ENCODE results near the gene GUCD1.

The GUCD1 gene

DNA sequence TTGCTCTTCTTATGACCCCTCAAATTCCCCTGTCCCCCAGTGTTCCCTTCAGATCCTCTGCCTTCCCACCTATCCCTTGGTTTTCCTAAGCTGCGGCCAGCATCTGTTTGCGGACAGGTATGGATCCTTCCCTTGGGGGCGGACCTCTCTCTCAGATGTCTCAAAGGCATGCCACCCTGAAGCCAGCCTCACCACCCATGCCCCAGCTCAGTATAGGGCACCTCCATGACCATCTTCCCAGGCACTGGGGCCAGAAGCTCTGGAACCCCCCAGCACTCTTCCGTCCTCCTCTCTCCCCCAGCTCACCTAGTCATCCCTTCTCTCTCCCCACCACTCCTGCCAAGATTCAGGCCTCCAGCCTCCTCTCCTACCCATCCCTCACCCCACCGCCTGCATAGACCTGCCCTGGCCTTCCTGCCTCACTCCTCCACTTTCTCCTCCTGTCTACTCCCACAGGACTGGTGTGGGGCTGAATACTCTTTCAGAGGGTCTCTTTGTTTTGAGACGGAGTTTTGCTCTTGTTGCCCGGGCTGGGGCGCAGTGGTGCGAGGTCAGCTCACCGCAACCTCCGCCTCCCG is 35.7 kb upstream of the GUCD1 start:
- DNase-seq (ENCODE audit: low spot score), result no peak

GRCh38 chr22:24589518-24590030 is 34.6 kb upstream of the GUCD1 start:
- DNase-seq (ENCODE audit: low spot score), result no peak

DNA sequence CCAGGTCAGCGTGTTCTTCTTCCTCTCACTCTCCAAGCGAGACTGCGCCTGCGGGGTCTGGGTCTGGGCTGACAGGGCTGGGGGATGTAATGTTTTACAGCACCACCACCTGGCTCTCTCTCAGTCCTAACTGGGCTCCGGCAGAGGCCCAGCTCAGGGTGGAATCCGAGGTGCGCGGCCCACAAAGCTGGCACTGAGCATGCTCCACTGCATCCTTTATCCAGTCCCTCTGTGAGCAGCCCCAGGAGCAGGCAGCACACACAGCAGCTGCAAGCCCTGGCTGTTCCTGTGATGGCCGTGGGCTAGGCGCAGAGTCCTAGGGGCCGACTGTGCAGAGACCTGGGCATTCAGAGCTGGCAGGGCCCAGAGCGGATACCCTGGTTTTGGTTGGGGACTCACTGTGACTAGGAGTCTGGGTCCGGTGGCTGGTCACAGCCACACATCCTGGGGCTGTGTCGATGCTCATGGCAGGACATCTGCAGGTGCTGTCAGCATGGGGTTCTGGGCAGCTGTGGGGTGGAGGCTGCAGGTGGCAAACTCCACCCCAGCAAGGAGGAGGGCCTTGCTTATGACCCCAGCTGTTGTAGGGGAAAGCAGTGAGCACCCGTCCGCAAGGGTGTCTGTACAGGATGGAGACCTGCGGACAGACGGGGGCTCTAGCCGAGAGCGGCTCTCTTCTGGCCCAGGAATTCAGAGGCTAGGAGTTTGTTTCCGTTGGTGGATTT is 34.0 kb upstream of the GUCD1 start:
- no peak for DNase-seq (ENCODE audit: low spot score)

DNA sequence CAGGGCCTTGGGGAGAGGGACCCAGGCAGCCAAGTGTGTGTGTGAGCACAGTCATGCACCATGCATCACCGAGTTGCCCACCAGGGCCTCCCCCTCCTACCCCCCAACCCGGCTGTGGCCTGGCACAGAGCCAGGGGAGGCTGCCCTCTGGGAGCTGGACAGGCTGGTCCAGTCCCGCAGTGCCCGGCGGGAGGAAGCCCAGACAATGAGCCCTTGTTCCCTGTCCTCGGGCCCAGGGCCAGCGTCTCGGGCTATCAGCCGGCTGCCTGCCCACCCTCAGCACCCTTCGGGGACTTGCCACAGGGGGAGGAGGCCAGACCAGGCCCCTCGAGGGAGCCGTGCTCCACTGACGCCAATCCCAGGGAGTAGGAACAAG is 33.4 kb upstream of the GUCD1 start:
- DNase-seq (ENCODE audit: low spot score), result no peak

GRCh38 chr22:24587948-24588347 is 33.0 kb upstream of the GUCD1 start:
- no peak for DNase-seq (ENCODE audit: low spot score)

DNA sequence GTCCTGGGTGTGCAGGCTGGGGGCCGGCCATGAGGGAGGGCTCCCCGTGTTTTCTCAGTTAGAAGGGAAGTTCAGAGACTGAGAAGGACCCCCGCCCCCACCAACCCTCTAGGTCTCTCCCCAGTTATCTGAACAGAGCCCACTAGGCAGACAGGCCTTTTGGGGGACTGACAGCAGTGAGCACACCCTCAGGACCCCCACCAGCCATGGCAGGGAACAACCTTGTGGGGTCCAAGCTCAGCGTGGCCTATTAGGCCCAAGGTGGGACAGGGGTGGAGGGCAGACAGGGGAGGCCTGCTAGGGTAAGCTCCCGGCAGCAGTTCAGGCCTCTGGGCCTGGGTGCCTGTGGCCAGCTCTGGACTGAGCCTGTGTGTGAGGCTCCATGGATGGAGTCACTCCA is 32.3 kb upstream of the GUCD1 start:
- DNase-seq (ENCODE audit: low spot score), result no peak

- no peak for DNase-seq (ENCODE audit: low spot score)
Measured at GRCh38 chr22:24585927-24586546, 31.1 kb upstream of the GUCD1 start.

DNA sequence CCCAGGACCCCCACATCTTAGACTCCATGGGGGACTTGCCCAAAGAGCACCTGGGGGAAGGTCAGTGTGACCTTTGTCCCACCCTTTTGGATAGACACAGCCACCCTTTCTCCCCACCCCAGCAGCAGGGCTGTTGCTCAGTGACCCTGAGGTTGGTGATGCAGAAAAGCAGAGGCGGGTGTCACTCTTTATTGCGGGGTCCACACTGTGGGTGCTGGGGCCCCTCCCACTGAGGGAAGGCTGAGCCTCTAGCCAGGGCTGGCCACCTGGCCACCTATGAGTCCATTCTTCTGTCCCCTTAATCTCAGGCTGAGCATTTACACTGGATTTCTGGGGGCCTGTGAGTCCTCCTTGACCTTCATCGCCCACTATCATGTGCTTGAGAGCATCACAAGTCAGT is 30.5 kb upstream of the GUCD1 start:
- DNase-seq (ENCODE audit: low spot score), result no peak

- no peak for DNase-seq (ENCODE audit: low spot score)
Measured at GRCh38 chr22:24584871-24585411, 30.0 kb upstream of the GUCD1 start.

DNA sequence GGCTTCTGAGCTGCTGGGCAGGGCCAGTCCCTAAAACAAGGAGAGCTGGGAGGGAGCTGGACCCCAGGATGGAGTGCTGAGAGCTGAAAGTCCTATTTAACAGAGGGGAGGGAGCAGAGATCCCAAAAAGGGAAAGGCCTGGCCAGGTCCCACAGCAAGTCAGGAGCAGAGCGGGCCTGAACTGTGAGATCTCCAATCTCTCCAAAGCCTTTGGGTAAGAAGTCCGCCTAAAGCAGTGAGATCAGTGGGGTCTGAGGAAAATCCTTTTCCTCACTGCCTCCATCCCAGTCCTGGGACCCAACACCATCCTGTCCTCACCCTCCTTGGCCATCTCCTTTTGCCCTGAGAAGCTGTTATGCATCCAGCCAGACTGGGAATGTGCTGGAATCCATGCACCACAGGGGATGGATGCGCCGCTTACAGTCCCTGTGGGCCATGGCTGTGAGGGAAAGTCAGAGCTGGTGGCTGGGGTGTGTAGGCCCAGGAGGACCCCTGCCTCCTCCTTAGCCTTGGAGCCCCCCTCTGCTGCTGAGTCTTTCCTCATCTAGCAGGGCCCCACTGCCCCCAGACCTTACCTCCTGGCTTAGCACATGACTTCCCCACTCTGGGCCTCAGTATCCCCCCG is 29.3 kb upstream of the GUCD1 start:
- no peak for DNase-seq (ENCODE audit: low spot score)

- DNase-seq (ENCODE audit: low spot score), result no peak
Measured at GRCh38 chr22:24583221-24584165, 28.6 kb upstream of the GUCD1 start.

DNA sequence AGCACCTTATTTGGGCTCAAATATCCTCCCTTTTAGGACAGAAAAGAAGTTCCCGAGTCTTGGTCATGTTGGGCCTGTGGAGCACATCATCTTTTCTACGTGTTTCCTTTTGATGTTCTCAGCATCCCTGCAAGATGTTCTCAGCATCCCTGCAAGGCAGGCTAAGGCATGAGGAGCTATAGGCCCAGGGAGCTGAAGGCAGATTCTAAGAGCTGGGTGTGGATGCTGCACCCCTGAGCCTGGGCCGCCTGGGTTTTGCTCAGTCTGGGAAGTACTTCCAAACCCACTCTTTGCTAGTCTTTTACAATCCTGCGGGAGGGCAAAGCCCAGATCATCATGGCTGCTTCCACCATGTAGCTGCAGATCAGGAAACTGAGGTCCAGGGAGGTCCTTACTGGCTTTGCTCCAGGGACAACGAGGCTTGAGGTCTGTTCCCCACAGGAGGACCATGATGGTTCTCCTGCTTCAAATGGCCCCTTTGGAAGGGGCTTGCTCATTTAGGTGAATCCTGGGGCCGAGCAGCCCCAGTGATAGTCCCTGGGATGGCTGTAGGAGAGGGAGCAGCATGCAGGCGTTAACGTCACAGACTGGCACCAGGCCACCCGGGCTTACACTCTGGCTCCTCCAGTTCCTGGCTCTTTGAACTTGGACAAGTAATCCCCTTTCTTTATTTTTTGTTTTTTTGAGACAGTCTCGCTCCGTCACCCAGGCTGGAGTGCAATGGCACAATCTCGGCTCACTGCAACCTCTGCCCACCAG is 27.3 kb upstream of the GUCD1 start:
- DNase-seq (ENCODE audit: low spot score), result no peak

GRCh38 chr22:24580276-24580675 is 25.3 kb upstream of the GUCD1 start:
- no peak for DNase-seq (ENCODE audit: low spot score)

- no peak for DNase-seq (ENCODE audit: low spot score)
Measured at GRCh38 chr22:24579258-24579601, 24.3 kb upstream of the GUCD1 start.

- no peak for DNase-seq (ENCODE audit: low spot score)
Measured at GRCh38 chr22:24578355-24579257, 23.7 kb upstream of the GUCD1 start.

DNA sequence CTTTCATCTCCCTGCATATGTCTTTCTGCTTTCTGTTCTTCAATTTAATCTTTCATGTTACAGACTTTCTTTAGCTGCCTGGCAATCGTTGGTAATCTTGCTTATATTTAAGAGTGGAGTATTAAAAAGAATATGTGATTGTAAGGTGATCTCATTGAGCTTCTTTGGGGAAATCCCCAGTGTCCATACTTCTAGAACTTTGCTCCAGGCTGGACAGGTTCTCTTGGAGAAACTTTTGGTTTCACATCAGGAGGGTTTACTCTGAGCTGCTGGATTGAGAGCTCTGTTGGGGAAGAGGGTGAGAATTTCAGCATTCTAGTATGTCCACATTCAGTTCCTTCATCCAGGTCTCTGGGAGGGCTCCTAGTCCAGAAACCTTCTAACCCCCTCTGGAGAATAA is 21.8 kb upstream of the GUCD1 start:
- no peak for DNase-seq (ENCODE audit: low spot score)

DNA sequence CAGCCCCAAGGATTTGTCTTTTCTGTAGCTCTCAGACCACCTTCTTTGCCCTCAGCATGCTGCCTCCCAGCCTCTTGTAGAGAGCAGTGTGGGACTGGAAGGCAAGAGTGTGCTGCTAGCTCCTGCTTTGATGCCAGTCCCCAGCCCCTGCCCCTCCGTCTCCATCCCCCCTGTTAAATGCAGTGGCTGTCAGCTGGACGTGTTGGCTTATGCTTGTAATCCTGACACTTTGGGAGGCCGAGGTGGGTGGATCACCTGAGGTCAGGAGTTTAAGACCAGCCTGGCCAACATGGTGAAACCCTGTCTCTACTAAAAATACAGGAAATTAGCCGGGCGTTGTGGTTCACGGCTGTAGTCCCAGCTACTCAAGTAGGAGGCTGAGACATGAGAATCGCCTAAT is 16.3 kb upstream of the GUCD1 start:
- DNase-seq (ENCODE audit: low spot score), result no peak

GRCh38 chr22:24567668-24568067 is 12.7 kb upstream of the GUCD1 start:
- DNase-seq (ENCODE audit: low spot score), result no peak

DNA sequence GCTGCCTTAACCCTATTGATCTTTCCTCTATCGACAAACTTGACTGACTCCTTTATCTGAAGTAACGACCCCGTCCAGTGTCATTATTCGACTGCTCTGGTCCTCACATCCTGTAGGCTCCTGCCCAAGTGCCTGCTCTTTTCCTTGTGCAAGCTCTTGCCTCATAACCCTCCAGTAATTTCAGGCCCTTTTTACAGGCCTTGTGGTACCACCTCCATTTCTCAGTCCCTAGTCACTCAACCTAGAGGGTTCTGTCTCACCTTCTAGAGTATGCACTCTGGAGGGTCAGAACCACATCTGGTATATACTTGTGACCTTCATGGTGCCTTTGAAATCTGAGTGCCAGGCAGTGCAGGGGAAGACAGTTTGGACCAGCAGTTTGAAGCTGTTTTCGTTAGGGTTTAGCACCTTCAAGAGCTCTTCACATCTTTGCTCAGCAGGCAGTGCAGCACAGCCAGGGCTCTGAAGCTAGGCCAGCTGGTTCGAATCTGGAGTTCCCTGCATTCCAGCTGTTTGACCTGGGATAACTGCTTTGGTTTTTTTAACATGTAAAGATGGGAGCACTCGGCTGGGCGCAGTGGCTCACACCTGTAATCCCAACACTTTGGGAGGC is 12.1 kb upstream of the GUCD1 start:
- no peak for DNase-seq (ENCODE audit: low spot score)
